GM18858 (cell line): ENCODE results near the gene TSPAN18.

Source experiments
- ATAC-seq: cut with Tn5 transposase; IDR thresholded peaks from one replicate; pipeline ENCODE4 v1.9.1; 2021; ENCODE audit not compliant: unreplicated experiment

The TSPAN18 gene

GRCh38 chr11:44969651-44970252, 243.0 kb downstream of the TSPAN18 start:
- no peak for ATAC-seq

DNA sequence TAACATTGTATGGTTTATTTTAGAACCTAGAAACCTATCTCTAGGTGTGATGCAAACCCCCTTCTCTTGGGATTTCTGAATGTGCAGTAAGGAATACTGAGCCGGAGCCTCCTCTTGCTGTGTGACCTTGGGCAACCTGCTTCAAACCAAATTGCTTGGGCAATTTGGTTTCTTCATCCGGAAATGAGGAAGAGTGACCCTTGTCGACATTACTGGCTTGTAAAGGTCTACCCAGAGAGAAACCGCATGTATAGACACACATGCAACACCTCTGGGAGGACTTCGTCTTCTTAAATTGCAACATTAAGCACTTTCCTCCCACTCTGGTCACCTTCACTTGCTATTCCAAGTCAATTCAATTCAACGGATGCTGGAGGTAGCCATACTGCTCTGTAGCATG, 243.5 kb downstream of the TSPAN18 start:
- no peak for ATAC-seq

- ATAC-seq, result no peak
Observed at GRCh38 chr11:44971185-44971584, 244.4 kb downstream of the TSPAN18 start.

DNA sequence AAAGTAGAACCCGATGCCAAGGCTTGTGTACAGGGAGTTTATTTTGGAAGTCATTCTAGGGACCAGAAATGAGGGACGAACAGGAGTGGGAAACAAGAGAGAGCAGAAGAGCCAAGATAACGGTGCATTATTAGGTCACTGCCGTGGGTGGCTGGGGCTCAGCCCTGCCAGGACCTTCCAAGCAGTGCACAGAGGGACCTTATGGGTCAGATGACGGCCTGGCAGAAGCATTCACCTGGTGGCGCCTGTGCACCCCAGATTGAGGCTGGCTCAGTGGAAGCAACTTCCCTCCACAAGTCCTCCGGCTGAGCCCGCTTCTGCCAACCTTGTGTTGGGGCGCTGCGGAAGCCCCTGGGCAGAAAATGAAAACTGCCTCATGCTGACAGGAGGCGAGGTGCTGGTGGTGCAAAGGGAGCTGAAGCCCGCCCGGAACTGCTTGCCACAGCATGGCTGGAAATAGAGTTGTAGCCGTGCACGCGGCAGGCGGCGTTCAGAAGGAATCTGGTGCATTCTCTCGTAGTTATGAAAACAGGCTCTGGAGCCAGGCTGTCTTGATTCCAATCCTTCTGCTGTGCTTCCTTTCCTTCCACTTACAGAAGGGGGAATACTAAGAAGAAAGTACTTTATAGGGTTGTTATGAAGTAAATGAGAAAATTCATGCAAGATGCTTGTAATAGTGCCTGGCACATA, 246.1 kb downstream of the TSPAN18 start:
- ATAC-seq, result no peak

GRCh38 chr11:44973632-44974401, 247.1 kb downstream of the TSPAN18 start:
- ATAC-seq, result no peak

DNA sequence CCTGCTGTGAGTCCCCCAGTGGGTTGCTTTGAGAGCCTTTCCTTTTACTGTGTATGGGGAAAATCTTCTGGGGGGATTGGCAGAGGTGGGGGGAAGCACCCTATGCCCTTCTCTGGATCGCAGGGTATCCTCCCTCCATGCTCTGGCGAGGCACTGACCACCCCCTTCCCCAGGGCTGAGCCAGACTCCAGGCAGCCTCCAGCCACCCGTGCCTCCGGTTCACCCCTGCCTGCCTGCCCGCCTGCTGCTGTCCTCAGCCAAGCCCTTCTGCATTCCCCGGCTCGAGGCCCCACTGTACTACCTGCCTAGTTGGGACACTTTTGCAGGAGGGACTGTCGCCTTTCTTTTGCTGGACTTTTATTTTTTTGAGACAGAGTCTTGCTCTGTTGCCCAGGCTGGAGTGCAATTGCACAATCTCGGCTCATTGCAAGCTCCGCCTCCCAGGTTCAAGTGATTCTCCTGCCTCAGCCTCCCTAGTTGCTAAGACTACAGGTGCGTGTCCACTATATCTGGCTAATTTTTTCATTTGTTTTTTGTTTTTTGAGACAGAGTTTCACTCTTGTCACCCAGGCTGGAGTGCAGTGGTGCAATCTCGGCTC, 247.7 kb downstream of the TSPAN18 start:
- no peak for ATAC-seq

DNA sequence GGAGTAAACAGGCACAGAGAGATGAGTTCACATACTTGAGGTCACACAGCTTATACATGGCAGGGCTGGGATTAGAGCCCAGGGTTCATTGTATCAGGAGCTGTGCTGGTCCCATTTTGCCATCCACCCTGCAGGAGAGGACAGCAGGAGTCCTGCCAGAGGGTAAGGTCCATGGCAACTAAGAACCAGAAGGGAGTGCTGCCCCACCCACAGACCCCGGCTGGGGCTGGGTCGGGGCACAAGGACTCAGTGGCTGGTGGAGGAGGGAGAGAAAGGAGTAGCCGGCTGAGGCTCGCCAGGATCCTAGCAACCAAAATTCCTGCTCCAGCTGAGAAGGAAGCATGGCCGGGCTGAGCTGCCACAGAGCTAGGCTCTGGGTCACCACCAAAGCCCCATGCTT, 249.8 kb downstream of the TSPAN18 start:
- no peak for ATAC-seq

GRCh38 chr11:44977493-44977984, 250.8 kb downstream of the TSPAN18 start:
- ATAC-seq, result no peak

DNA sequence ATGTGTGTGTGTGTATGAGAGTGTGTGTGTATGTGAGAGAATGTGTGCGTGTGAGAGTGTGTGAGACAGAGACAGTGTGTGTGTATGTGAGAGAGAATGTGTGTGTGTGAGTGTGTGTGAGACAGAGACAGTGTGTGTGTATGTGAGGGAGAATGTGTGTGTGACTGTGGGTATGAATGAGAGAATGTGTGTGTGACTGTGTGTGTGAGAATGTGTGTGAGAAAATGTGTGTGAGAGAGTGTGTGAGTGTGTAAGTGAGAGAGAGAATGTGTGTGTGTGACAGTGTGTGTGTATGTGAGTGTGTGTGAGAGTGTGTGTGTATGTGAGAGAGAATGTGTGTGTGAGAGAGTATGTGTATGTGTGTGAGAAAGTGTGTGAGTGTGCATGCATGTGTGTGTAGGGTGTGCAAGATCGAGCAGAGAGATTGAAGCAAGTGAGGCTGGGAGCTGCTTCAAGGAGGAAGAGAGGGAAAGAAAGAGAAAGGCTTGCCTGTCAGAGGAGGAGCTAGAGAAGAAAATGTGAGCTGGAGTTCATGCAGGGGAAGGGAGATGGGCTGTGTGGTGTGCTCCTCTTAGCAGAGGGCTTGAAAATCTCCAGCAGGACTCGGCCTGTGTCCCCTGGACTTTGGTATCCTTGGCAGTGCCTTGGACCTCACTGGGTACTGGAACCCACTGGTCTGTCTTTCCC, 251.7 kb downstream of the TSPAN18 start:
- no peak for ATAC-seq

- no peak for ATAC-seq
Observed at GRCh38 chr11:44978961-44979331, 252.2 kb downstream of the TSPAN18 start.

- no peak for ATAC-seq
Observed at GRCh38 chr11:44979543-44980399, 253.0 kb downstream of the TSPAN18 start.

DNA sequence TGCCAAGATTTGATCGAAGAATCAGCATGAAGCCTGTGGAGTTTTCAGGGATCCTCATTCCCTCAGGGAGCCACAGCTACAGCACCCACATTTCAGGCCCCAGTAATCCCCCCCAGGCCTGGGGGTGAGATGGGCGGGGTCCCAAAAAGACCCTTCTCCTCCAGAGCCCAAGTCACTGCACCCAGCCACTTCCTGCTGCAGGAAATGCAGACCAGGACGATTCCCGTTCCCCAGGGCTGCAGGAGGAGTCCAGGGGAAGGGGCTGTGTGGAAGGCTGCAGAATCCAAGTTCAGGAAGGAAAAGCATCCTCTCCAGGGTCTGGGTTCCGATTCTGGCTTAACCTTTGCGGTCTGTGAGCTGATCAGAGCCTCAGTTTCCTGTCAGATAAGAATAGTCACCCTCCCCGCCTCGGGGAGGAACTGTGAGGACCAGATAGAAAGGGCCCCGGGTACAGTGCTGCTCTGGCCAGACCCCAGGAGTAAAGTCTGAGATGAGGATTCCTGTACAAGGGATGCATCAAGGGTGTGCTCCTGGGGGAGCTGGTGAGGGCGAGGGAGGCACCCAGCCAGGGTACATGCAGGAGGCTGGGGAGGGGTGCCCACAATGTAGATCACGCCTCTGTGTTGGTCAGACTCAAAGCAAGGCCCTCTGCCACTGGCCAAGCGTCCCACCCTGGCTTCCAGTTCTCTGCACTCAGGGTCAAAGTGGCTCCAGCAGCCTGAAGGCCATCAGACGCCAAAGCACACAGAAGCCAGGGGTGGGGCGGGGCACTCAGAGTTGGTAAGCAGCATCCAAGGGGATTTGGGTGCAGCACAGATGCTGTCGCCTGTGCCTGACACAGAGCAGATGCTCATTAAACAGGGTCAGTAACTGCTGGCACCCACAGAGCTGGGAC, 254.0 kb downstream of the TSPAN18 start:
- ATAC-seq, result no peak
